HG02588 (cell line): Measurements from ENCODE around the gene KLHL36.
"Not testable (repeated sequence)": the region's sequence is repeated elsewhere in the genome, so short reads cannot be mapped to it uniquely, and the experiment has no call there.

Experiments used
- ATAC-seq: cut with Tn5 transposase; IDR thresholded peaks from one replicate; pipeline ENCODE4 v1.9.1; 2021; ENCODE audit warnings: mild to moderate bottlenecking, moderate library complexity; ENCODE audit not compliant: unreplicated experiment

The KLHL36 gene

GRCh38 chr16:84667600-84668309 lies 19.4 kb downstream of the KLHL36 start:
- ATAC-seq: no peak

DNA sequence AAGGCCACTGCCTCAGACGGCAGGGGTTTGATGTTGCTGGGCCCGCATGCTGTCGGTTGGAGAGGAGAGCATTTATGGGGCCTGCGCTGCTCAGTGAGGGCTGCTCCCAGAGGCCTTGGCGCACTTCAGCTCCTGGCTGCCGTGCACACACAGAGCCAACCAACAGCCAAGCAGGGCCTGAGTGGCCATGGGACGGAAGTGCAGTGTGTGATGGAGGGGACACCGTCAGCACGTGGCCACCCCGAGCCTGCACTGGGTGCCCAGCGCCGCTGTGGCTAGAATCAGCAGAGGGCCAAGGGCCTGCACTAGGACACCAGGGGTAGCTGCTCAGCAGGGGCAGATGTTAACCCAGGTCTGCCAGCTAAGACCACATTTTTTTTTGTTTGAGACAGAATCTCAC lies 21.8 kb downstream of the KLHL36 start:
- ATAC-seq: no peak

GRCh38 chr16:84672276-84673202 lies 24.2 kb downstream of the KLHL36 start:
- no peak for ATAC-seq

GRCh38 chr16:84673203-84673535 lies 24.9 kb downstream of the KLHL36 start:
- ATAC-seq: no peak

GRCh38 chr16:84673561-84673960 lies 25.2 kb downstream of the KLHL36 start:
- ATAC-seq: no peak

GRCh38 chr16:84675423-84675822 lies 27.1 kb downstream of the KLHL36 start:
- no peak for ATAC-seq

GRCh38 chr16:84675884-84676283 lies 27.6 kb downstream of the KLHL36 start:
- ATAC-seq: no peak

DNA sequence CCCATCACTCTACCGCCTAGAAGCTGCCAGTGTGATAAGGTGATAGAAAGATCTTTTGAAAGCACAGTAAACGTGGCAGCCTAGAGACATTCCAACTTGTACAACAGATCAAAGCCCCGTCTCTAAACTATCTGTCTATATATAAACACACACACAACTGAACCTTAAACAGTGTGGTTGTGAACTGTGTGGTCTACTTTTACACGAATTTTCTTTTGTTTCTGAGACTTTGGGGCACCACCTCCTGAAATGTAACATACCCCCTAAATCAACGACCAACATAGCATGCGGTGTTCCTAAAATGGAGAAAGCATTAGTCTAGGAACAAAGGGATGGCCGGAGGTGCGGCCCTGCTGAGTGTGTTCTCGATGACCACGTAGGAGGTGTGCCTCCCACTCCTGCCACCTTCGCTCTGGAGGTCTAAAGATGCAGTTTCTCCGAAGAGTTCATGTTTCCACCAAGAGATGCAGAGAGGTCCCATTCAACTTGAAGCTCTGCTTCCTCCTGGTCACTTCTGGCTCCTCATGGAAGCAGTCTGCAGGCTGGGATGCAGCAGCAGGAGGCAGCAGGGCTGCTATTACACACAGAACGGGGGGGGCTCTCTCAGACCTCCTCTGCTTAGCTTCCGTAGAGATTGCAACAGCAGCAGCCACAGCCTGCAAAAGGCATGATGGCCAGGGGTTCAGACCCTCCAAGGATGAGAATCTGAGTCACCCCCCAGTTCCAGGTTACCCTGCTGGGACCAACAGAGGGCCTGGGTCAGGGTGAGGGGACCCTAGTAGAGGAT lies 28.9 kb downstream of the KLHL36 start:
- no peak for ATAC-seq

DNA sequence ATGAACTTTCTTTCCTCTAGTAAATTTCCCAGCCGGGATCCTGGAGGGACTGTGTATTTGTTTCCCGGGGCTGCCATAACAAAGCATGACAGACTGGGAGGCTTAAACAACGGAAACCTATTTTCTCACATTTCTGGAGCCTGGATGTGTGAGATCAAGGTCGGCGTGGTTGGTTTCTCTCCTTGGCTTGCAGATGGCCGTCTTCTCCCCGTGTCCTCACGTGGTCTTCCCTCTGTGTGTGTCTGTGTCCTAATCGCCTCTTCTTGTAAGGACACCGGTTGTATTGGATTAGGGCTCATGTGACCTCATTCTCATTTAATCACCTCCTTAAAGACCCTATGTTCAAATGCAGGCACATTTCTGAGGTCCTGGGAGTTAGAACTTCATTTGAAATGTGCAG lies 29.5 kb downstream of the KLHL36 start:
- ATAC-seq: no peak

GRCh38 chr16:84678541-84678940 lies 30.2 kb downstream of the KLHL36 start:
- no peak for ATAC-seq

DNA sequence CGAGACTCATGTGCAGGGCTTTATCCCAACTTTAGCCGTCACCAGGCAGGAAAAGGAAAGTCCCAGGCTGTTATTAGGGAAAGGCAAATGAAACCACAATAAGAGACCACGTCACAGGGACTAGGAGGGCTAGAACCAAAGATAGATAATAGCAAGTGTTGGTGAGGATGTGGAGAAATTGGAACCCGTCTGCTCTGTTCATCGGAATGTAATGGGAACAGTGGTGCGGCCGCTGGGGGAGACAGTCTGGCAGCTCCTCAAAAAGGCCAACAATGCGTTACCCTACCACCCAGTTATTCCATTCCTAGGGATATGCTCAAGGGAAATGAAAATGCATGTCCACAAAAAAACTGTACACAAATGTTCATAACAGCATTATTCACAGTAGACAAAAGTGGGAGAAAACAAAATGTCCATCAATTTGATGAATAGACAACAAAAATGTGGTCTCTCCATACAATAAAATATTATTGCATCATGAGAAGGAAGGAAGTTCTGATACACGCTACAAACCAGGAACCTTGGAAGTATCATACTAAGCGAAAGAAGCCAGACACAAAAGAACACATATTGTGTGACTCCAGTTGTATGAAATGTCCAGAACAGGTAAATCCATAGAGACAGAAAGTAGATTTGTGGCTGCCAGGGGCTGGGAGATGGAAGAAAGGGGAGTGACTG lies 32.0 kb downstream of the KLHL36 start:
- no peak for ATAC-seq

GRCh38 chr16:84680843-84681629 lies 32.7 kb downstream of the KLHL36 start:
- ATAC-seq: no peak

GRCh38 chr16:84683691-84684591 lies 35.6 kb downstream of the KLHL36 start:
- no peak for ATAC-seq

GRCh38 chr16:84684592-84684965 lies 36.3 kb downstream of the KLHL36 start:
- no peak for ATAC-seq

GRCh38 chr16:84685210-84685609 lies 36.9 kb downstream of the KLHL36 start:
- ATAC-seq: no peak

- ATAC-seq: no peak
These were observed 38.5 kb downstream of the KLHL36 start for GRCh38 chr16:84686707-84687298.

DNA sequence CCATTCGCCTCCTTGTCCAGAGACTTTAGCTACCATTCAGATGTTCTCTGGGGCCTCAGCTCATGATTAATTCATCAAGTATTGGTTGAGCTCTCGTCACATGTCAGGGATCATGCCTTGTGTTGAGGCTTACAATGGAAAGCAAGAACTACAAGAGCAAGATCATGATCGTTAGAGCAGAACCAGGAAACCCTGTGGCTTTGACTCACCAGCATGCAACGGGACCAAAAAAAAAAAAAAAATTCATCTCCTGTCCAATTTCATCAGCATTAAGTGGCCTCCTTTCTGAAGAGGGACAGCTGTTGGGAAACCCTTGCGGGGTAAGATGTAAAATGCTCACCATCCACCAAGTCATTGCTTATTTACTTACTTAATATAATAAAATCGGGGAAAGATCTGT lies 39.4 kb downstream of the KLHL36 start:
- no peak for ATAC-seq

GRCh38 chr16:84688163-84688562 lies 39.9 kb downstream of the KLHL36 start:
- not testable (repeated sequence) for ATAC-seq

DNA sequence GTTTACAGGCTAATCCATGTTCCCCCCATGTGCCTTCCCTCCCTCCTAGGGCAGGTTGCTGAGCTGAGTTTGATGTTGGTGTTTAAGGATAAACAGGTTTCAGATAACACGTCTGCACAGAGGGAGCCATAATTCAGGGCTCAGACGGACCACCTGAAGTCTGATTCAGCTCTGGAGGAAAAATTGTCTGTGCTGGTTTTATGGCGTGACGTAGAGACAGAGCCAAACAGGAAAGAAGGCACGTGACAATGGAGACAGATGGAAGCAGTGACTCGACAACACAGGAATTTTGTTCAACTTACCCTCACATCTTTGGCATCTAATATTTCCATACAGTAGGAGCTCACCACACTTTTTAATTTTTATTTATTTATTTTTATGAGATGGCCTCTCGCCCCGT lies 40.8 kb downstream of the KLHL36 start:
- ATAC-seq: no peak
